Parathyroid adenoma (tissue), 2 donors: ENCODE measurements around the gene KLF2.

Source experiments
- H2AFZ ChIP-seq: fragments of 300-600 bp; sonication (generic); one replicate; pipeline ENCODE4 v1.7.0; 2017; ENCODE audit warnings: antibody characterized with exemption, mild to moderate bottlenecking
- H3K27ac ChIP-seq: fragments of 300-600 bp; sonication (generic); one replicate; pipeline ENCODE4 v1.7.0; 2017
- H3K27me3 ChIP-seq: fragments of 300-600 bp; sonication (generic); one replicate; pipeline ENCODE4 v1.7.0; 2017; ENCODE audit warnings: low read length; ENCODE audit not compliant: control insufficient read depth, insufficient read depth
- H3K36me3 ChIP-seq: fragments of 300-600 bp; sonication (generic); one replicate; pipeline ENCODE4 v1.7.0; 2017; ENCODE audit warnings: low read length; ENCODE audit not compliant: control insufficient read depth, insufficient read depth
- H3K4me1 ChIP-seq: fragments of 300-600 bp; sonication (generic); one replicate; pipeline ENCODE4 v1.7.0; 2017; ENCODE audit warnings: control low read depth
- H3K4me2 ChIP-seq: fragments of 300-600 bp; sonication (generic); one replicate; pipeline ENCODE4 v1.7.0; 2017; ENCODE audit warnings: low read length
- H3K4me3 ChIP-seq: fragments of 300-600 bp; sonication (generic); one replicate; pipeline ENCODE4 v1.7.0; 2017; ENCODE audit warnings: low read depth, low read length
- H3K79me2 ChIP-seq: fragments of 300-600 bp; sonication (generic); one replicate; pipeline ENCODE4 v1.7.0; 2017; ENCODE audit warnings: control low read depth
- H3K9ac ChIP-seq: fragments of 300-600 bp; sonication (generic); one replicate; pipeline ENCODE4 v1.7.0; 2017; ENCODE audit warnings: mild to moderate bottlenecking
- H3K9me3 ChIP-seq: fragments of 300-600 bp; sonication (generic); one replicate; pipeline ENCODE4 v1.7.0; 2017; ENCODE audit warnings: low read length; ENCODE audit not compliant: control insufficient read depth
- TF ChIP-seq, protein P1 (sequence below): fragments of 300-600 bp; sonication (generic); IDR thresholded peaks from one replicate; pipeline ENCODE4 v1.7.0; 2017; ENCODE audit warnings: antibody characterized with exemption, mild to moderate bottlenecking
- donor health status: primary hyperparathyroidism.

KLF2 gene

DNA sequence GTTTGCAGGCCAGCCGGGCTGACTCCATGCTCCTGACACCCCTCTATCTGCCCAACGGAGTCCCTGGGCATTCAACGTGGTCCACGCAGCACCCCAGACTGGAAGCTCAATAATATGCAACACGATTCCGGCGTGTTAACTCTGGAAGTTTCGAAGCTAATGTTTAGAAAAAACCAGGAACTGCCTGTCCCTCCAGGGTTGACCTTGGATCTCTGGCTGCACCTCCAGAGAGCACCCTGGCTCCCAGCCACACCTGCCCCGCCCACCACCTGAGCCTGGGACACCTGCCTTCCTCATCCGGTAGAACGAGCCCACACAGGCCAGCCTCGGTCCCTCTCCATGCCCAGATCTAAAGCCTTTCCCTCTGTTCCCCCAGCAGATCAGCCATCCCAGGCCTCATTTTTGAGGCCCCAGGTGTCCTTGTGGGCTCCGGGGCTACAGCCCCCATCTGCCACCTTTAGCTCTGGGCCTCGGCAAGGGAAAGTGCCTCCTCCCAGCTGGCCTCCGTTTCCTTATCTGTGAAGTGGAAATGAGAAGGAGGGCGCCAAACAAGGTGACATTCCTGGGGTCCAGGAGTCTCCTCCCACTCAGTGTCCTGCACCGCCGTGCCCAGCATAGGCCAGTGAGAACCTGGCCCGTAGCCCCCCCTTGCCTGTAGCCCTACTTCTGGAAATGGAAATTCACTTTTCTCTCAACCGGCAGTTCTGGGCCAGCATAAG is 38.7 kb downstream of the KLF2 start:
- Histone ChIP-seq H3K36me3 (no peaks in the 10 kb centered on the region), H3K9me3 (no peaks in the 10 kb centered on the region), H2AFZ (no peak overlapping the region), H3K27ac (no peak overlapping the region), H3K4me2 (peak overlapping the region; percentile 16), H3K27me3 (no peaks in the 10 kb centered on the region), H3K9ac (no peak overlapping the region), H3K4me1 (peaks cover 6% of the 10 kb centered on the region), H3K4me3 (no peak overlapping the region), H3K79me2 (no peaks in the 10 kb centered on the region)
- TF ChIP-seq, protein P1, sequence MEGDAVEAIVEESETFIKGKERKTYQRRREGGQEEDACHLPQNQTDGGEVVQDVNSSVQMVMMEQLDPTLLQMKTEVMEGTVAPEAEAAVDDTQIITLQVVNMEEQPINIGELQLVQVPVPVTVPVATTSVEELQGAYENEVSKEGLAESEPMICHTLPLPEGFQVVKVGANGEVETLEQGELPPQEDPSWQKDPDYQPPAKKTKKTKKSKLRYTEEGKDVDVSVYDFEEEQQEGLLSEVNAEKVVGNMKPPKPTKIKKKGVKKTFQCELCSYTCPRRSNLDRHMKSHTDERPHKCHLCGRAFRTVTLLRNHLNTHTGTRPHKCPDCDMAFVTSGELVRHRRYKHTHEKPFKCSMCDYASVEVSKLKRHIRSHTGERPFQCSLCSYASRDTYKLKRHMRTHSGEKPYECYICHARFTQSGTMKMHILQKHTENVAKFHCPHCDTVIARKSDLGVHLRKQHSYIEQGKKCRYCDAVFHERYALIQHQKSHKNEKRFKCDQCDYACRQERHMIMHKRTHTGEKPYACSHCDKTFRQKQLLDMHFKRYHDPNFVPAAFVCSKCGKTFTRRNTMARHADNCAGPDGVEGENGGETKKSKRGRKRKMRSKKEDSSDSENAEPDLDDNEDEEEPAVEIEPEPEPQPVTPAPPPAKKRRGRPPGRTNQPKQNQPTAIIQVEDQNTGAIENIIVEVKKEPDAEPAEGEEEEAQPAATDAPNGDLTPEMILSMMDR = no peak

GRCh38 chr19:16363852-16364230 is 39.2 kb downstream of the KLF2 start:
- Histone ChIP-seq H3K4me2 (no peak overlapping the region), H3K36me3 (no peaks in the 10 kb centered on the region), H3K4me3 (no peak overlapping the region), H3K9ac (no peak overlapping the region), H2AFZ (no peak overlapping the region), H3K27ac (no peak overlapping the region), H3K4me1 (peaks cover 8% of the 10 kb centered on the region), H3K9me3 (no peaks in the 10 kb centered on the region), H3K27me3 (no peaks in the 10 kb centered on the region), H3K79me2 (no peaks in the 10 kb centered on the region)
- TF ChIP-seq, protein P1 = no peak

DNA sequence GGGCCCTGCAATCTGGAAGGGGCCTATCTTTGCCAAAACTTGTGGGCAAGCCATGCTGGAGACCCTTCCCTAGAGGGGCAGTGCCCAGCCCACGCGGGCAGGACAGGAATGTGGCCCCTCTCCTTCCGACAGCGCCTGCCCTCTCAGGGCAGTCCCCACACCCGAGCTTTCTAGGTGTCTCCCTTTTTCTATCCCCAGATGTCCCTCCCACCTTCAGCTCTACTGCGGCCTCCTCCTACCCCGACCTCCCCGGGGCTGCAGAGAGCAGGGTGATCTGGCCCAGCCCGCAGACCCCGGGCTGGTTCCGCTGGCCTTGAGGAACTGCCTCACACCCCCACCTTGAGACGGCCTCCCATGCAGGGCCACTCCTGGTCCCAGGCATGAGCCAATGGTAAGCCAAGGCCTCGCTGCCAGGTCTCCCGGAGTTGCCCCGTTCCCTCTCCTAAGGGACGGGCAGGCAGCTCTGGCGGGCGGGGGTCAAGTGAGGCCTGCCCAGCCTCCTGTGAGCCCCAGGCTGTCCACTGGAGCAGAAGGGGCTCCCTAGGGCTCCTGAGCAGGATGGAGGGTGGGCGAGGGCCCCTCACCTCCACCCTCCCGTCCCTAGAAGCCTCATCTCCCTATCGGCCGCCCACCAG is 39.7 kb downstream of the KLF2 start:
- TF ChIP-seq, protein P1 = no peak
- H3K4me2 ChIP-seq = no peak overlapping the region
- H3K27ac ChIP-seq = no peak overlapping the region
- no peaks in the 10 kb centered on the region for H3K36me3 ChIP-seq
- no peak overlapping the region for H3K4me3 ChIP-seq
- H3K27me3 ChIP-seq = no peaks in the 10 kb centered on the region
- no peaks in the 10 kb centered on the region for H3K79me2 ChIP-seq
- H3K9ac ChIP-seq = no peak overlapping the region
- no peaks in the 10 kb centered on the region for H3K9me3 ChIP-seq
- no peak overlapping the region for H2AFZ ChIP-seq
- peaks cover 10% of the 10 kb centered on the region for H3K4me1 ChIP-seq

- H3K9me3 ChIP-seq = no peaks in the 10 kb centered on the region
- H3K4me2 ChIP-seq = no peak overlapping the region
- H3K79me2 ChIP-seq = no peaks in the 10 kb centered on the region
- H3K27ac ChIP-seq = no peak overlapping the region
- H2AFZ ChIP-seq = no peak overlapping the region
- H3K4me1 ChIP-seq = peaks cover 10% of the 10 kb centered on the region
- H3K36me3 ChIP-seq = no peaks in the 10 kb centered on the region
- no peak overlapping the region for H3K4me3 ChIP-seq
- H3K9ac ChIP-seq = no peak overlapping the region
- no peaks in the 10 kb centered on the region for H3K27me3 ChIP-seq
- TF ChIP-seq, protein P1 = no peak
Measured at GRCh38 chr19:16365300-16365996, 40.8 kb downstream of the KLF2 start.
